Measurements from ENCODE around the gene MAZ.
"Not testable (repeated sequence)": the region's sequence is repeated elsewhere in the genome, so short reads cannot be mapped to it uniquely, and the experiment has no call there.

MAZ gene

DNA sequence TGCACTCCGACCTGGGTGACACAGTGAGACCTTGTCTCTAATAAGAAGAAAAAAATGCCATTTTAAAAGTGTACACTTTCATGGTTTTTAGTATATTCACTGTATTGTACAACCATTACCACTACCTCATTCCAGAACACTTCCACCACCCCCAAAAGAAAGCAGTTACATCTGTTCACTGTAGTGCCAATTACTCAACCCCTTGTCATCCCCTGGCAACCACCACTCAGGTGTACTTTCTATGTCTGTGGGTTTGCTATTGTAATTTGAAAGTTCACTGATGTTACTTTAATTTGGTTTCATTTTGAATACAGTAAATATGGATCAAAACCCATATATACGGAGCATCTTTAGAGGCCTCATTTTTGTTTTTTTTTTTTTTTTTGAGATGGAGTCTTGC lies 22.2 kb upstream of the MAZ start:
- no peak for DNase-seq (ENCODE audit: low spot score)
- no peak for FAIRE-seq

DNA sequence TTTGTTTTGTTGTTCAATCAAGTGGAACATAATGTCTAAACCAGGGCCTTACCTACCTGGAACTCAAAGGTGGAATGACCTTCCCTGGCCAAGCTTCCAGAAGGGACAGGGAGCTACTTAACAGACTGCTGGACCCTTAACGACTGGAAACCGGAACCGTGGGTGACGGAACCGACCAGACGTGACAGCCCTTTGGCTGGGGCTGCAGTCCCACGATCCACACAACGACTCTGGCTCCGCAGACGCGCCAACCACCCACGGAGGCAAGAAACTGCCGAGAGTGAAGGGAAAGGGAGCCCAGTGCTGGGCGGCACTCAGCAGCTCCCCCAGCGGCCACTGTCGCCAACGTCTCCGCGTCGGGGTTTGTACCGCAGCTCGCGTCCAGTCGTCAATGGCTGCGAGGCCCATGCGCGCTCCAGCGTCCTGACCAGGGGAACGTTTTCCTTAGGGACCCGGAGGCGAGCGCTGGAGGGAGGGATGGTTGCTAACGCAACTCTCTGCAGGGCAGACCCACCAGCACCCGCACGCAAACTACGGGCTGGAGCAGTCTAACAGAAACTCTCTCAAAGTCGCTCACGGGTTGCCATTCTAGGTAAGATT lies 21.3 kb upstream of the MAZ start:
- DNase-seq (ENCODE audit: low spot score) (no peak), FAIRE-seq (no peak)

DNA sequence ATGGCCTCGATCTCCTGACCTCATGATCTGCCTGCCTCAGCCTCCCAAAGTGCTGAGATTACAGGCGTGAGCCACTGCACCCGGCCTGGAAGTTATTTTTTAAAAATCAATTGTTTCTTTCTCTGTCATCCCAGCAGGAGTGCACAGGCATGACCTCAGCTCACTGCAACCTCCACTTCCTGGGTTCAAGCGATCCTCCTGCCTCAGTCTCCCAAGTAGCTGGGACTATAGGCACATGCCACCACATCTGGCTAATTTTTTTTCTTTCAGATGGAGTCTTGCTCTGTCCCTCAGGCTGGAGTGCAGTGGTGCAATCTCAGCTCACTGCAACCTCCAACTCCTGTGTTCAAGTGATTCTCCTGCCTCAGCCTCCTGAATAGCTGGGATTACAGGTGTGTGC lies 19.2 kb upstream of the MAZ start:
- FAIRE-seq; DNase-seq (ENCODE audit: low spot score): not testable (repeated sequence)

DNA sequence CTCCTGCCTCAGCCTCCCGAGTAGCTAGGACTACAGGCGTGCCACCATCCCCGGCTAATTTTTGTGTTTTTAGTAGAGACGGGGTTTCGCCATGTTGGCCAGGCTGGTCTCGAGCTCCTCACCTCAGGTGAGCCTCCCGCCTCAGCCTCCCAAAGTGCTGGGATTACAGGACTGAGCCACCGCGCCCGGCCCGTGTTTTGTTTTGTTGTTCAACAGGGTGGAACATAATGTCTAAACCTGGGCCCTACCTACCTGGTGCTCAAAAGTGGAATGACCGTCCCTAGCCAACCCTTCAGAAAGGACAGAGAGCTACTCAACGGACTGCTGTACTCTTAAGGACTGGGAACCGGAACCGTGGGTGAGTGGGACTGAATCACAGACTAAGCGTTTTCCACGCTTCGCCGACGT lies 16.6 kb upstream of the MAZ start:
- no peak for FAIRE-seq
- DNase-seq (ENCODE audit: low spot score), result peak; percentile 42

DNA sequence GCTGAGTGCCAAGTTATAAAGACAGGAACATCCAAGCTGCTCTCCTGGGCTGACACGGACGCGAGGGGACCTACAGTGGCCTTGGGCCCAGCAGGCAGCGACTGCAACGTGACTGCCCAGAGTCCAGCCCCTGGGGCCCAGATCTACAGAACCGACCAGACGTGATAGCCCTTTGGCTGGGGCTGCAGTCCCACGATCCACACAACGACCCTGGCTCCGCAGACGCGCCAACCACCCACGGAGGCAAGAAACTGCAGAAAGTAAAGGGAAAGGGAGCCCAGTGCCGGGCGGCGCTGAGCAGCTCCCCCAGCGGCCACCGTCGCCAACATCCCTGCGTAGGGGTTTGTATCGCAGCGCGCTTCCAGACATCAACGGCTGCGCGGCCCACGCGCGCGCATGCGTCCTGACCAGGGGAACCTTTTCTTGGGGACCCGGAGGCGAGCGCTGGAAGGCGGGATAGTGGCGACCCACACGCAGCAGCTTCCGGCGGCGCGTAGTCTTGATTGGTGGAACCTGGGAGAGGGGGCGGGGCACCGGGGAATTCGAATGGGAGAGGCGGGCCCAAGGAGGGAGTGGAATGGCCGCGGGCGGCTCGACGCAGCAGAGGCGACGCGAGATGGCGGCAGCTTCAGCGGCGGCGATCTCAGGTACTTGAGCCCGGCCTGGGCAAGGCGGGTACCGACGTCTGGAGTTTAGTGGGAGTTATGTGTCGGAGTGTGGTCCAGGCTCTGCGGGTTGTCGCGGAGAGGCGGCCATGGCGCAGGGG lies 16.0 kb upstream of the MAZ start, which contains the start of gene KIF22:
Gene KIF22 (plus strand): TSS at position 569 of the 766 bp plus-strand sequence. CDS start 9 bp downstream, at position 578.
- peak; percentile 96 for DNase-seq (ENCODE audit: low spot score)
- FAIRE-seq, result peak; percentile 57

DNA sequence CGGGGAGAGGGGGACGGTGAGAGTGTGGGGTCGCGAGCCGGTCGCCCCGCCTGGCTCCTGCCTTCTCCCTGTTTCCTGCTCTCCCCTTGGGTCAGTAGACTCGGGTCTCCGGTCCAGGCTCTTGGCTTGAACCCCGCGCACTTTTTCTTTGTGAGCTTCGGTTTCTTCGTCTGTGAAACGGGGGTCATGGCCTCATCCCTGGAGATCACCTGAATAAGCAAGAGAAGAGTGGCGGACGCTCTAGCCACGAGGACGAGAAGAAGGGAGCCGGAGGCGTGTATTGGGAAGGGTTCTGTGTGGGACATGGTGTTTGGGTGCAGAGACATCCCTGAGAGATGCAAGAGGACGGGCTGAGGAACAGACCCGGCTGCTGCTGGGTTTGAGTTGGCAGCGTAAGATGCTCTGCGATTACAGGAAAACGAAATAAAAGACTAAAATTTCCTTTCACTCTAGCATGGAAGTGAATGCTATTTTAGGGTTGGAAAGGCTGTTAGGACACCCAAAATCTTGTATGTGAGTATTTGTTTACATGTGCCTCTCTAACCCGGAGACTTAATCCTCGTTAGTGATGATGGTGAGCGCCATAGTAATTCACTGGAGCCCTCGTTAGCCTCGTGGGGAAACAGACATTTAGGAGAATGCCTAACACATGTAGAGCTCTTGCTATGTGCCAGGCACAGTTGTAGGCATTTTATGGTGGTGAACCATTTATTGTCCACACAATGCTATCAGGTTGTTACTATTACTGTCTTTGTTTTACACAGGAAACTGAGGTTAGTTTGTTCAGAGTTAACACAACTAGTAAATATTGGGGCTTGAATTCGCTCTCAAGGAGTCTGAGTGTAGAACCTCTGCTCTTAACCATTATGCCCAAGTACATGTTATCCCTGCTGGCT lies 15.1 kb upstream of the MAZ start:
- FAIRE-seq (no peak), DNase-seq (ENCODE audit: low spot score) (no peak)

DNA sequence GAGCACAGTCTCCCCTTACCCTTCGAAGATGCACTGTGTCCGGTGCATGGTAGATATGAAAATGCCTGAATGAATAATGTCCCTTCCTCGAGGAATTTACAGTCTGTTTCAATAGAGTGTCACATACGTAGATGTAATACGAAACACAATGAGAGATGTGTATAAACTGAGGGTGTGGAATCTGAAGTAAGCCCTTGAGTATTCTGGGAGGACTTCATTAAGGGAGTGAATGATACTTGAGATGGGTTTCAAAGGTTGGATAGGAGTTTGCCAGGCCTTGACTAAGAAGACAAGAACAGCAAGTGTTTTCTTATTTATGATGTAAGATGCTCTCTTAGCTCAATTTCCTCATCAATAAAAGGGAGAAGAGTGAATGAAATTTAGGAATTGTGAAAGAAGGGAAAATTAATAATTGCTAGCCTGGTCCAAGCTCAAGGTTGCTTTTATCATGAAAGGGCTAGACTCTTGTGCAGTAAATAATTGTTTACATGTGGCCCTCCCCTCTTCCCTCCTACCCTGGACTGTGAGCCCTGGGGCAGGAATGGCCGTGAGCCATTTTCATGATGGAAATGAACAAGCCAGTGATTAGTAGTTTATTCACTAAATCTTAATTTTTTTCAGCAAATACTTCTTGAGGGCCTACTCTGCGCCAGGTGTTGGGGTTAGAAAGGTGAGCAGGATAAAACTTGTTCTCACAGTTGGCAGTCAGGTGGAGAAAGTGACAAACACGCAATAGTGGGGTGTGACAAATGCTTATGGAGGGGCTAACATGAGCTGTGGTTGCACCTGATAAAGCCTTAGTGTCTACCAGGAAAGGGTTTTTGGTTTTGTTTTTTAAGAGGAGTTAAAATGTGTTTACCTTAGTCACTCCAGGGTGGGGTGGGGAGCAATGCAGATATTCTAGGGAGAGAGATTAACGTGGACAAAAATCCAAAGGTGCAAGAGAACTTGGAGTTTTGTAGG lies 14.2 kb upstream of the MAZ start:
- FAIRE-seq (no peak), DNase-seq (ENCODE audit: low spot score) (no peak)

DNA sequence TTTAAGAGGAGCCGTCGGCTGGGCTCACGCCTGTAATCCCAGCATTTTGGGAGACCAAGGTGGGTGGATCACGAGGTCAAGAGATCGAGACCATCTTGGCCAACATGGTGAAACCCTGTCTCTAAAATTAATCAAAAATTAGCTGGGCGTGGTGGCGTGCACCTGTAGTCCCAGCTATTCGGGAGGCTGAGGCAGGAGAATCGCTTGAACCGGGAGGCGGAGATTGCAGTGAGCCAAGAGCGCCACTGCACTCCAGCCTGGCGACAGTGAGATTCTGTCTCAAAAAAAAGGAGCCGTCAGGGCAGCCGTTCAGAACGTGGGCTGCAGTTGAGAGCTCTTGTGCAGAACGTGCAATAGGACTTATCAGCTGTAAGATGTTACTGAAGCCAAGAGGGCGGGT lies 13.2 kb upstream of the MAZ start:
- DNase-seq (ENCODE audit: low spot score); FAIRE-seq: not testable (repeated sequence)

DNA sequence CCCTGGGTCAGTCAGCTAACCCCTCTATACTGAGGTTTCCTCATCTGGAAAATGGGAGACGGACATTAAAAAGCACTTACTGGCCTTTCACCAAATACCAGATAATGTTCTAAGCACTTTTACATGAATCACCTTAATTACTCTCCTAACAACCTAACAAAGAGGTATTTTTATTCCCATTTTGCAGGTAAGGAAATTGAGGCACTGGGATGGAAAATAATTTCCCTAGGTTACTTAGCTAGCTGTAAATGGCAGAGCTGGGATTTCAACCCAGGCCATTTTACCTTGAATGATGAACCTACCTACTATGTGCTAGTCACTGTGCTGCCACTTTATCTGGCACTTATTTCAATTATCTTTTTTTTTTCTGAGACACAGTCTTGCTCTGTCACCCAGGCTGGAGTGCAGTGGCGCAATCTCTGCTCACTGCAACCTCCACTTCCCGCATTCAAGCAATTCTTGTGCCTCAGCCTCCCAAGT lies 12.1 kb upstream of the MAZ start:
- FAIRE-seq (no peak), DNase-seq (ENCODE audit: low spot score) (no peak)

DNA sequence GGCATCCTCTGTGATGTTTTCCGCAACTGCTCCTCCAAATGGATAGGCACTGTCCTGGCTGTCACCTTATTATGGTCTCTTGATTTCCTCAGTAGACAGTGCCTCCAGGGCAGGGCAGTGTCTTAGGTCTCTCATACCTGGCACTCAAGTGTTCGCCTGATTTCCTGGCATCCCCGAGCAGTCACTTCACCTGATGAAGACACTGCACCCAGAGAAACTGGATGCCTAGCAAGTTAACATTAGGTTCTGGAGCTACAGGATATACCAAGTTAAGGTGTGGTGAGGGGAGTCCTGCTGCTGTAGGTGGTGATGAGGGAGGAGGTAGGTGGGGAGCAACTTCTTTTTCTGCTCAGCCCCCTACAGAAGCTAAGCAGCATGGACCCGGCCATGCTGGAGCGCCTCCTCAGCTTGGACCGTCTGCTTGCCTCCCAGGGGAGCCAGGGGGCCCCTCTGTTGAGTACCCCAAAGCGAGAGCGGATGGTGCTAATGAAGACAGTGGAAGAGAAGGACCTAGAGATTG lies 3.9 kb upstream of the MAZ start:
- no peak for DNase-seq (ENCODE audit: low spot score)
- FAIRE-seq, result no peak

DNA sequence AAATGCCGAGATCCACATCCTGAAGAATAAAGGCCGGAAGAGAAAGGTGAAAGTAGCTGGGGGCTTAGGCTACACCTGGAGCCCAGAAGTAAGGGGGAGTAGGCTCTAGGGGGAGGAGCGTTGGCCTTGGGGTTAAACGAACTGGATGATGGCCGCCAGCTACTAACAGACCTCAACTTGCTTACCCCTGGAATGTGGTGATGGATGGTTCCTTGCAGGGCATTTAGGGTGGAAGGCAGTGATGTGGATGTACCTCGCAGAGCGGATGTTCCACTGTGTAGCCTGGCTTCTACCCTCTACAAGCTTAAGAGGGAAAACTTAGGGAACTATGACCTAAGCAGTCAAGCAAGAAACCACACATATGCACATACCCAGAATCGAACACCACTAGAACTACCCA lies 2.3 kb upstream of the MAZ start:
- DNase-seq (ENCODE audit: low spot score), result no peak
- FAIRE-seq, result no peak

DNA sequence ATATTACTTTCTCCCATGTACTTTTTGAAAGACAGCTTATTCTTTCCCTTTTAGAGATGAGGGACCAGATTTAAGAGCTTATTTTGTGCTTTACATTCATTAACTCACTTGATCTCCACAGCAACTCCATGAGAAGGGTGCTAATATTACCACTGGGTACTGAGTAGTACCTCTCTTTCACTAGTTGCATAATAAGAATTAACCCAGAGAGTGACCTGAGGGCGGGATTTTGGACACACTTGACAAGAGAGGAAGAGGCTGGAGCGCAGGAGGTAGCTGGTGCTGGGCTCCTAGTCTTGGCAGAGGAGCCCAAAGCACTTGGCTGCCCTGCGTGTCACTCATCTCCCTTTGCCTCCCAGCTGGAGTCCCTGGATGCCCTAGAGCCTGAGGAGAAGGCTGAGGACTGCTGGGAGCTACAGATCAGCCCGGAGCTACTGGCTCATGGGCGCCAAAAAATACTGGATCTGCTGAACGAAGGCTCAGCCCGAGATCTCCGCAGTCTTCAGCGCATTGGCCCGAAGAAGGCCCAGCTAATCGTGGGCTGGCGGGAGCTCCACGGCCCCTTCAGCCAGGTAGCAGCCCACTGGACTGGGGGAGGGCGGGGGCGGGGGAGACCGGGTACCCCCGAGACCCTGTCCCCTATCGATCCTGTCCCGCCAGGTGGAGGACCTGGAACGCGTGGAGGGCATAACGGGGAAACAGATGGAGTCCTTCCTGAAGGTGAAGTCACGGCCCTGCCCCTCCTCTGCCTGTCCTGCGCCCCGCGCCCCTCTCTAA lies 1.7 kb upstream of the MAZ start:
- FAIRE-seq, result no peak
- DNase-seq (ENCODE audit: low spot score), result peak; percentile 27

DNA sequence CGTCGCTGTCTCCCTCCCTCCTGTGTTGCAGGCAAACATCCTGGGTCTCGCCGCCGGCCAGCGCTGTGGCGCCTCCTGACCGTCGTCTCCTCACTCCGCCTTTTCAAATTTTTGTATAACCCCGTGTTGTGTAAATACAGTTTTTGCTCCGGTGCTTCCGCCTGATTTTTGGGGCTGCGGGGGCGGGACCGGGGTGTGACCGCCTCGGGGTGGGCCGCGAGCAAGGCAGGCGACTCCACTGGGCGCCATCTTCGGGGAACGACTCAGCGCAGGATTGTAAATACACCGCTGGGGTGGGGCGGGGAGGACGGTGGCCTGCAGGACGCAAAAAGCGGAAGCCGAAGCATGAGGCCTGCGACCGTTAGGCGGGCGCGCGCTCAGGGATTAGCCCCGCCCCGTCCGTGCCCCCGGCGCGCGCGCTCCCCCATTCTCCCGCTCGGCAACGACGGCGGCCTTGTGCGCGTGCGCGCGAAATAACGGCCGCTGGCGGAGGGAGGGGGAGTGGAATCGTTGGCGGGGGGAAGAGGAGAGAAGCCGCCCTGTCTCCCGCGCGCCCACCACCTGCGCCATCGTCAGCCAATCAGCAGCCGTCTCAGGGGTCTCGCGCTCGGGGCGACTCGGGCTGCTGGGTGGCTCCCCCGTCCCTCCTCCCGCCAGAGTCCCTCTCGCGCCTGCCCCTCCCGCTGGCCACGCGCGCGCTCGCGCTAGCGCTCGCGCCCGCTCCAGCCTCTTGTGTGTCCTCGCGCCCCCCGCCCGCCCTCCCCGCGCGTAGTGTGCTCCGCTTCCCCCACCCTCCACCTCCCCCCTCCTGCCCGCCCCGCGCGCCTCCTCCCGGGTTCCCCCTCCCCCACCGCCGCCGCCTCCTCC lies 864 bp upstream of the MAZ start:
- peak; percentile 87 for DNase-seq (ENCODE audit: low spot score)
- FAIRE-seq, result no peak

DNA sequence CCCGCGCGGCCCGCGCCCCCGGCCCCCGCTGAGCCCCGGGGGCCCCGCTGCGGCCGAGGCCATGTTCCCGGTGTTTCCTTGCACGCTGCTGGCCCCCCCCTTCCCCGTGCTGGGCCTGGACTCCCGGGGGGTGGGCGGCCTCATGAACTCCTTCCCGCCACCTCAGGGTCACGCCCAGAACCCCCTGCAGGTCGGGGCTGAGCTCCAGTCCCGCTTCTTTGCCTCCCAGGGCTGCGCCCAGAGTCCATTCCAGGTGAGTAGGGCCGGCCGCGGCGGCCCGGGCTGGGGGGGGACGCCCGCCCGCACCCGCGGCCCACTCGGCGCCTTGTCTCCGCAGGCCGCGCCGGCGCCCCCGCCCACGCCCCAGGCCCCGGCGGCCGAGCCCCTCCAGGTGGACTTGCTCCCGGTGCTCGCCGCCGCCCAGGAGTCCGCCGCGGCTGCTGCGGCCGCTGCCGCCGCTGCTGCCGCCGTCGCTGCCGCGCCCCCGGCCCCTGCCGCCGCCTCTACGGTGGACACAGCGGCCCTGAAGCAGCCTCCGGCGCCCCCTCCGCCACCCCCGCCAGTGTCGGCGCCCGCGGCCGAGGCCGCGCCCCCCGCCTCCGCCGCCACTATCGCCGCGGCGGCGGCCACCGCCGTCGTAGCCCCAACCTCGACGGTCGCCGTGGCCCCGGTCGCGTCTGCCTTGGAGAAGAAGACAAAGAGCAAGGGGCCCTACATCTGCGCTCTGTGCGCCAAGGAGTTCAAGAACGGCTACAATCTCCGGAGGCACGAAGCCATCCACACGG lies 504 bp downstream of the MAZ start:
- no peak for FAIRE-seq

DNA sequence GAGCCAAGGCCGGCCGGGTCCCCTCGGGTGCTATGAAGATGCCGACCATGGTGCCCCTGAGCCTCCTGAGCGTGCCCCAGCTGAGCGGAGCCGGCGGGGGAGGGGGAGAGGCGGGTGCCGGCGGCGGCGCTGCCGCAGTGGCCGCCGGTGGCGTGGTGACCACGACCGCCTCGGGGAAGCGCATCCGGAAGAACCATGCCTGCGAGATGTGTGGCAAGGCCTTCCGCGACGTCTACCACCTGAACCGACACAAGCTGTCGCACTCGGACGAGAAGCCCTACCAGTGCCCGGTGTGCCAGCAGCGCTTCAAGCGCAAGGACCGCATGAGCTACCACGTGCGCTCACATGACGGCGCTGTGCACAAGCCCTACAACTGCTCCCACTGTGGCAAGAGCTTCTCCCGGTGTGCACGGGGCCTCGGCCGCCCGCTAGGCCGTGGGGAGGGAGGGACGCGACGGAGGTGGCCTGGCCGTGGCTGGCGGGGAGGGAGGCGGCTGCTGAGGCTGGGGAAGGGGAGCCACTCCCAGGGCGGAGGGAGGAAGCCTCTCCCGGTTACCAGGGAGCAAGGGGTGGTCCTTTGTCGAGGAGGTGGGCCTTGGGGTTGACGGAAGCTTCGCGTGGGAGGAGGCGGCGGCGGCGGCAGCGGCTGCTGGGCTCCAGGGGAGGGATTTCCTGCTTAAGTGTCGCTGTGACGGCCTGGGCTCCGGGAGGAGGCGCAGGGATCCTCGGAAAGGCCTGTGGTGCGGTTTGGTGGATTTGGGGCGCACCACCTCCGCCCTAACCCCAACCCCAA lies 1.3 kb downstream of the MAZ start:
- FAIRE-seq (peak; percentile 50), DNase-seq (ENCODE audit: low spot score) (peak; percentile 83)

More for the DNA sequence above, 504 bp downstream of the MAZ start:
- DNase-seq (ENCODE audit: low spot score), result peak; percentile 75

DNA sequence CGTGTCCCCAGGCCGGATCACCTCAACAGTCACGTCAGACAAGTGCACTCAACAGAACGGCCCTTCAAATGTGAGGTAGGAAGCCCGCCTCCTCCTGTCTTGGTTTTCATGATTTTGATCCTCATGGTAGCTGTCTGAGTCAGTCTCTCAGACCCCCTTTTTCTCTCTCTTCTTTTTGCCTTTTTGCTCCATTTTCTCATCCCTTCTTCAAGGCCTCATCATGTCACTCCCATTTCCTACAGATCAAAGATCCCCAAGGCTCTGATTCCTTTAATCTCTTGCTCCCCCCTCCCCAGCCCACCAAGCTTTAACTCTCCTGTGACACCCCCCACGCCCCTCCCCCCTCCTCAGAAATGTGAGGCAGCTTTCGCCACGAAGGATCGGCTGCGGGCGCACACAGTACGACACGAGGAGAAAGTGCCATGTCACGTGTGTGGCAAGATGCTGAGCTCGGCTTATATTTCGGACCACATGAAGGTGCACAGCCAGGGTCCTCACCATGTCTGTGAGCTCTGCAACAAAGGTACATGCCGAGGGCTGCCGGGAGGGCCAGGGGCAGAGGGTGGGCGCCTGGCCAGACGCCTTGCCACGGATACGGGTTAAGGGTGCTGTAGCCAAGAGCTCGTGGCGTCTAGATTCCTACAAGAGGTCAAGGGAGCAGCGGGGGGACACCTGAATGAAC lies 2.0 kb downstream of the MAZ start:
- DNase-seq (ENCODE audit: low spot score) (no peak), FAIRE-seq (no peak)

Measured in RCC 7860 (cell line).